Tibial nerve (tissue), 4 donors: ENCODE measurements around the gene EYA2. TPM values are rescaled to one million over a fixed set of nuclear protein-coding genes. Genes with fewer than 3 reads are reported as not detected.

Experiments
- DNase-seq, 2 donors: peaks; one replicate each; pipeline ENCODE4 v3.0.0-alpha.2; 2019; ENCODE audit warnings: low spot score in 2 of 2
- H3K27ac ChIP-seq, 4 donors: fragments of 200-600 bp; sonication (generic) in 3 of 4; one replicate each; pipeline ENCODE4 v1.5.1; 2017 to 2019; ENCODE audit warnings: mild to moderate bottlenecking in 1 of 4
- H3K27me3 ChIP-seq, 2 donors: fragments of 200-600 bp; sonication (generic) in 1 of 2; one replicate each; pipeline versions ENCODE4 v1.5.1 to v1.6.0; 2017 to 2019
- H3K36me3 ChIP-seq, 3 donors: fragments of 200-600 bp; sonication (generic); one replicate each; pipeline ENCODE4 v1.5.1; 2018 to 2019
- H3K4me1 ChIP-seq, 4 donors: fragments of 200-600 bp; sonication (generic) in 3 of 4; one replicate each; pipeline ENCODE4 v1.5.1; 2017 to 2019
- H3K4me3 ChIP-seq, 4 donors: fragments of 200-600 bp; sonication (generic) in 3 of 4; one replicate each; pipeline ENCODE4 v1.5.1; 2017 to 2019; ENCODE audit warnings: mild to moderate bottlenecking in 1 of 4, moderate library complexity in 1 of 4
- H3K9me3 ChIP-seq, 4 donors: fragments of 200-600 bp; sonication (generic) in 3 of 4; one replicate each; pipeline ENCODE4 v1.5.1; 2017 to 2019
- CTCF ChIP-seq, 5 experiments: fragments of 200-600 bp in 3 of 5; fragments of 450-650 bp in 2 of 5; sonication (generic) in 3 of 5; IDR thresholded peaks; one replicate each; pipeline ENCODE4 v1.5.1; 2016 to 2019; ENCODE audit warnings: antibody characterized with exemption in 5 of 5, mild to moderate bottlenecking in 3 of 5, moderate library complexity in 2 of 5
- EP300 ChIP-seq, 2 donors: sonication (generic); formaldehyde crosslinking; IDR thresholded peaks; one replicate each; pipeline ENCODE4 v1.6.1; 2017; ENCODE audit warnings: antibody characterized with exemption in 2 of 2, mild to moderate bottlenecking in 1 of 2
- POLR2A ChIP-seq, 2 donors: fragments of 450-650 bp; IDR thresholded peaks; one replicate each; pipeline ENCODE4 v1.6.1; 2017; ENCODE audit warnings: antibody characterized with exemption in 2 of 2, mild to moderate bottlenecking in 2 of 2, moderate library complexity in 2 of 2
- WGBS, 2 donors: methylation state at CpG; one replicate each; pipeline ENCODE4 v1.1.5; 2018; 5-methylcytosine and 5-hydroxymethylcytosine counted together
- total RNA-seq, 4 donors: library from RNA; depleted of rRNA; stranded (reverse); fragments of >200 nt; gene quantifications; one replicate each; pipeline ENCODE4 v1.1.0, GENCODE V29; 2016

EYA2 gene
- total RNA-seq, 4 donors from 2014 or later = 13.8 to 25.5 (median 20.2) TPM

DNA sequence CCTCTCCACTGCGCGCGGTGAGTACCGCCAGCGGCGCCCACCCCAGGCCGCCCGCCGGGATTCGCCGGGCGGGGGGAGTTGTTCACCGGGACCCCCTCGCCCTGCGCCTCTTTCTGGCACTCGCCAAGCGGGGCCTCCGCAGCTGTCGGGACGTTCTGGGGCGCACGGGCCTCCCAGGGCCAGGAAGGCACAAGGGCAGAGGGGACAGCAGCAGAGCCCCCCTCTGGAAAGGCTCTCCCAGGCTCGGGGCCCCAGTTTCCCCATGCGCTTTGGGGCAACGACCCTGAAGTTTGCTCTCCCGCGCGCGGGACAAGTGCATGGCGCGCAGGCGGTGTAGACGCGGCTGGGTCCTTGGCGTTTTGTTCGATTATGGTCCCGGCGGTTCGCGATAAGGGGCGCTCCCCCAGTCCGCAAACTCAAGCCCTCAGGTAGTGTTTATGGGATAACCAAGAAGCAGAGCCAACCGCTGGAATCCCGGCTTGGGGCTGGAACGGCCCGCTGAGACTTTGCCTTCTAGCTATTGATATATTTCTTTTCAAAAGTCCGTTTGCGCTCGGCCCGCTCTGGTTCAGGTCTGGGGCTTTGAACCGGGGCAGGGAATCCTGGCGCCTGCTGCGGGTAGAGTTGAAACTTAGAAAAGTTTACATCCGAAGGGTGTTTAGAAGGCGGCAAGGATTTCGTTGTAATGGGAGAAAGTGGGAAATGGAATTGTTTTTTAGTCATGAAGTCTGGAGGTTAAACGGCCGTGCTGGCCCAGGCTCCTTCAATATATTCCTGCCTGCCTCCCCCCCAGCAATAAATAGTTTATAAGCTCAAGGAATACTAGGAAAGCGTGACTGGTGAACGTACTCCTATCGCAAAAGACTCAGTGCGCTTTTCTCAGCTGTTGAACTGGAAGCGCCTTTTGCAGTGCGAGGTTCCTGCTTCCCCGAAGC lies 595 bp downstream of the EYA2 start:
- no peak for DNase-seq
- Histone ChIP-seq H3K36me3 (no peaks in the 10 kb centered on the region), H3K27ac (peak overlapping the region; percentile 6 to 89 (median 64)), H3K4me3 (peak overlapping the region; percentile 35 to 88 (median 66)), H3K9me3 (peaks cover 0 to 10% (median 3%) of the 10 kb centered on the region in 4 donors), H3K27me3 (no peaks in the 10 kb centered on the region), H3K4me1 (peaks cover 0 to 33% (median 2%) of the 10 kb centered on the region in 4 donors)
- WGBS, 2 donors = 1 to 2% methylated on average over 29 to 43 of the region's 65 CpGs
- TF ChIP-seq EP300 (IDR thresholded peaks at IDR 0.05) = peak in 1 of 2 donors; percentile 33
- TF ChIP-seq CTCF (IDR thresholded peaks at IDR 0.05) = no peak
- no peak for TF ChIP-seq POLR2A (IDR thresholded peaks at IDR 0.05)

GRCh38 chr20:46895906-46896242 lies 1.2 kb downstream of the EYA2 start:
- no peak for DNase-seq
- H3K27me3 ChIP-seq = no peaks in the 10 kb centered on the region
- no peaks in the 10 kb centered on the region for H3K36me3 ChIP-seq
- H3K27ac ChIP-seq = peak overlapping the region; percentile 6 to 89 (median 64)
- peaks cover 0 to 39% (median 2%) of the 10 kb centered on the region in 4 donors for H3K4me1 ChIP-seq
- no peak for TF ChIP-seq CTCF (IDR thresholded peaks at IDR 0.05)
- no peak for TF ChIP-seq EP300 (IDR thresholded peaks at IDR 0.05)
- no peak for TF ChIP-seq POLR2A (IDR thresholded peaks at IDR 0.05)
- peaks cover 0 to 4% (median 0%) of the 10 kb centered on the region in 4 donors for H3K9me3 ChIP-seq
- 7 to 12% methylated on average over 12 of the region's 12 CpGs for WGBS, 2 donors
- peak overlapping the region; percentile 35 to 88 (median 66) for H3K4me3 ChIP-seq

DNA sequence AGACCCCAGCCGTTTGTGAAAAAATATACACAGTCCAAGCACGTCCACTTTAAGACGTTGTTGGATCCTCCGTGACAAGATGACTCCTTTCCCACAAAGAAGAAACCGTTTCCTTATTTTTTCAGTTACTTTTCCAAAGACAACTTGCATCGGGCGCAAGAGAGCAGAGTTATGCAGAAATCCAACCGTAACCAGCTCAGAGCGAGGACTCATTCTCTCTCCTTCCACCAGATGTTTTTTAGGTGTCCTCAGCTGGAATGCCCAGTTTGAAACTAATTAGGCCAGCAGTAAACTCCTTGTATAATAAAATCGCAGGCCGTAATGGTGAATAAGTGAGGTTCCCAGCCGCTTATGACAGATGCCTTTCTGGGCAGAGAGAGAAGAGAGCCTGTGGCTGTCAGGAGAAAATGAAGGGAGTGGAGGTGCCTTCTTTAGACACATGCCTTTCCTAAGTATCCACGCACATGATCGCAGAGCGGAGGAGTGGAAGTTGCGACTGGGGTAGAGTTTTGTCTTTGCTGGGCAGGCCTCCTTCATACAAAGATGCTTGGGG lies 2.8 kb downstream of the EYA2 start:
- Histone ChIP-seq H3K9me3 (no peaks in the 10 kb centered on the region), H3K27ac (peak overlapping the region in 3 of 4 donors; percentile 4 to 89 (median 41)), H3K4me1 (peaks cover 0 to 45% (median 2%) of the 10 kb centered on the region in 4 donors), H3K27me3 (no peaks in the 10 kb centered on the region), H3K4me3 (peak overlapping the region in 1 of 4 donors; percentile 88), H3K36me3 (no peaks in the 10 kb centered on the region)
- WGBS, 2 donors = 76 to 77% methylated on average over 16 of the region's 16 CpGs
- peak in 1 of 2 donors; percentile 18 for TF ChIP-seq EP300 (IDR thresholded peaks at IDR 0.05)
- no peak for TF ChIP-seq CTCF (IDR thresholded peaks at IDR 0.05)
- TF ChIP-seq POLR2A (IDR thresholded peaks at IDR 0.05) = no peak
- no peak for DNase-seq

GRCh38 chr20:46898423-46898822 lies 3.8 kb downstream of the EYA2 start:
- Histone ChIP-seq H3K27me3 (no peaks in the 10 kb centered on the region), H3K27ac (peak overlapping the region in 2 of 4 donors; percentile 41 to 89), H3K36me3 (no peaks in the 10 kb centered on the region), H3K4me1 (peaks cover 0 to 45% (median 2%) of the 10 kb centered on the region in 4 donors), H3K4me3 (no peak overlapping the region), H3K9me3 (no peaks in the 10 kb centered on the region)
- 80 to 82% methylated on average over 7 of the region's 7 CpGs for WGBS, 2 donors
- TF ChIP-seq EP300 (IDR thresholded peaks at IDR 0.05) (no peak), POLR2A (IDR thresholded peaks at IDR 0.05) (no peak), CTCF (IDR thresholded peaks at IDR 0.05) (no peak)
- DNase-seq = no peak

DNA sequence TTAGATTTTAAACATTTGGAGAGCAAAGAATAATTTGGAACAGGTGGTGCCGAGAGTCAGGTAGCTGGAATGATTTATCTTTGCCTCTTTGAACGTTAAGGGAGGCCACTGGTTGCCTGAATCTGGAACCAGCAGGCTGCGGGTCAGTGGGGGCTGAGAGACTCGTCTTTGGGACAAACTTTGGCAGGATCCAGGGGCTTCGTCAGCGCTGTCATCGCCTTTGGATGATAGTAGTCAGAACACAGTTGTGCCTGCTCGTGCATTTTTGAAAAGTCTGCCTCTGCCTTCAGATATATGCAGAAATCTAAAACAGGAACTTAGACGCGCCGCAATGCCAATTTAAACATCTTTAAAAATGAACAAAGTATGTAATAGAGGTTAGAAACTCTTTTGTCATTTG lies 5.0 kb downstream of the EYA2 start:
- Histone ChIP-seq H3K27me3 (no peaks in the 10 kb centered on the region), H3K27ac (peak overlapping the region in 3 of 4 donors; percentile 50 to 89 (median 77)), H3K36me3 (no peaks in the 10 kb centered on the region), H3K9me3 (no peaks in the 10 kb centered on the region), H3K4me3 (no peak overlapping the region), H3K4me1 (peaks cover 0 to 46% (median 6%) of the 10 kb centered on the region in 4 donors)
- no peak for DNase-seq
- TF ChIP-seq EP300 (IDR thresholded peaks at IDR 0.05) (no peak), CTCF (IDR thresholded peaks at IDR 0.05) (no peak), POLR2A (IDR thresholded peaks at IDR 0.05) (no peak)
- 65 to 69% methylated on average over 11 of the region's 11 CpGs for WGBS, 2 donors
